ENCODE measurements around the gene MTARC2.

DNA sequence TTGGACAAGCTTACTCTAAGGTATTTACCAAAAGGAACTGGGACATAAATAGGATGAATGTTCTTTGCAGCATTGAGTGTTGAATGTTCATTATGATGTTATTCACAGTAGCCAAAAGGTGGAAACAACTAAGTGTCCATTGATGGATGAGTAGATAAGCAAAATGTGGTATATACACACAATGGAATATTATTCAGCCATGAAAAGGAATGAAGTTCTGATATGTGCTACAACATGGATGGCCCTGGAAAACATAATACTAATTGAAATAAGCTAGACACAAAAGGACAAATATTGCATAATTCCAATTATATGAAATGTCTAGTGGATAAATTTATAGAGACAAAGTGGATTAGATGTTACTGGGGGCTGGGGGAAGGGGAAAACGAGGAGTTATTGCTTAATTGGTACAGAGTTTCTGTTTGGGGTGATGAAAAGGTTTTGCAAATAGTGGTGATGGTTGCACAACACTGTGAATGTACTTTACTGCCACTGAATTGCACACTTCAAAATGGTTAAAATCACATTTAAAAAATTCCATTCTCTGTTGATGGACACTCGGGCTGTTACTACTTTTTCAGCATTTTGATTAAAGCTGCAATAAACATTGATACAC, 41.5 kb downstream of the MTARC2 start:
- TF ChIP-seq POLR2AphosphoS5 (IDR thresholded peaks at IDR 0.05; ENCODE audit: low read length): no peak
- no peak for TF ChIP-seq CBFB (IDR thresholded peaks at IDR 0.05; ENCODE audit: low read depth)
- no peak for TF ChIP-seq POLR2A (IDR thresholded peaks at IDR 0.05; ENCODE audit: low read depth, low read length)
- TF ChIP-seq NFYA (IDR thresholded peaks at IDR 0.05; ENCODE audit: borderline replicate concordance, low read depth, low read length): no peak
- TF ChIP-seq, protein P1, sequence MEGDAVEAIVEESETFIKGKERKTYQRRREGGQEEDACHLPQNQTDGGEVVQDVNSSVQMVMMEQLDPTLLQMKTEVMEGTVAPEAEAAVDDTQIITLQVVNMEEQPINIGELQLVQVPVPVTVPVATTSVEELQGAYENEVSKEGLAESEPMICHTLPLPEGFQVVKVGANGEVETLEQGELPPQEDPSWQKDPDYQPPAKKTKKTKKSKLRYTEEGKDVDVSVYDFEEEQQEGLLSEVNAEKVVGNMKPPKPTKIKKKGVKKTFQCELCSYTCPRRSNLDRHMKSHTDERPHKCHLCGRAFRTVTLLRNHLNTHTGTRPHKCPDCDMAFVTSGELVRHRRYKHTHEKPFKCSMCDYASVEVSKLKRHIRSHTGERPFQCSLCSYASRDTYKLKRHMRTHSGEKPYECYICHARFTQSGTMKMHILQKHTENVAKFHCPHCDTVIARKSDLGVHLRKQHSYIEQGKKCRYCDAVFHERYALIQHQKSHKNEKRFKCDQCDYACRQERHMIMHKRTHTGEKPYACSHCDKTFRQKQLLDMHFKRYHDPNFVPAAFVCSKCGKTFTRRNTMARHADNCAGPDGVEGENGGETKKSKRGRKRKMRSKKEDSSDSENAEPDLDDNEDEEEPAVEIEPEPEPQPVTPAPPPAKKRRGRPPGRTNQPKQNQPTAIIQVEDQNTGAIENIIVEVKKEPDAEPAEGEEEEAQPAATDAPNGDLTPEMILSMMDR (IDR thresholded peaks at IDR 0.05 in 2 of 3, conservative IDR thresholded peaks at IDR 0.05 in 1 of 3; ENCODE audit: control insufficient read depth in 2 of 3, extremely low read depth in 1 of 3, insufficient read depth in 1 of 3, low read depth in 3 of 3, low read length in 3 of 3): no peak
- TF ChIP-seq, protein P2, sequence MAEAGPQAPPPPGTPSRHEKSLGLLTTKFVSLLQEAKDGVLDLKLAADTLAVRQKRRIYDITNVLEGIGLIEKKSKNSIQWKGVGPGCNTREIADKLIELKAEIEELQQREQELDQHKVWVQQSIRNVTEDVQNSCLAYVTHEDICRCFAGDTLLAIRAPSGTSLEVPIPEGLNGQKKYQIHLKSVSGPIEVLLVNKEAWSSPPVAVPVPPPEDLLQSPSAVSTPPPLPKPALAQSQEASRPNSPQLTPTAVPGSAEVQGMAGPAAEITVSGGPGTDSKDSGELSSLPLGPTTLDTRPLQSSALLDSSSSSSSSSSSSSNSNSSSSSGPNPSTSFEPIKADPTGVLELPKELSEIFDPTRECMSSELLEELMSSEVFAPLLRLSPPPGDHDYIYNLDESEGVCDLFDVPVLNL (IDR thresholded peaks at IDR 0.05; ENCODE audit: low read depth, low read length): no peak
- no peak for TF ChIP-seq EP300 (IDR thresholded peaks at IDR 0.05; ENCODE audit: borderline replicate concordance in 1 of 2, control insufficient read depth in 1 of 2, low read depth in 2 of 2, low read length in 2 of 2)
- no peak for TF ChIP-seq RFX5 (IDR thresholded peaks at IDR 0.05; ENCODE audit: low read depth, low read length)
- TF ChIP-seq SREBF2 (IDR thresholded peaks at IDR 0.05; ENCODE audit: low read length): no peak
- TF ChIP-seq, protein P3, sequence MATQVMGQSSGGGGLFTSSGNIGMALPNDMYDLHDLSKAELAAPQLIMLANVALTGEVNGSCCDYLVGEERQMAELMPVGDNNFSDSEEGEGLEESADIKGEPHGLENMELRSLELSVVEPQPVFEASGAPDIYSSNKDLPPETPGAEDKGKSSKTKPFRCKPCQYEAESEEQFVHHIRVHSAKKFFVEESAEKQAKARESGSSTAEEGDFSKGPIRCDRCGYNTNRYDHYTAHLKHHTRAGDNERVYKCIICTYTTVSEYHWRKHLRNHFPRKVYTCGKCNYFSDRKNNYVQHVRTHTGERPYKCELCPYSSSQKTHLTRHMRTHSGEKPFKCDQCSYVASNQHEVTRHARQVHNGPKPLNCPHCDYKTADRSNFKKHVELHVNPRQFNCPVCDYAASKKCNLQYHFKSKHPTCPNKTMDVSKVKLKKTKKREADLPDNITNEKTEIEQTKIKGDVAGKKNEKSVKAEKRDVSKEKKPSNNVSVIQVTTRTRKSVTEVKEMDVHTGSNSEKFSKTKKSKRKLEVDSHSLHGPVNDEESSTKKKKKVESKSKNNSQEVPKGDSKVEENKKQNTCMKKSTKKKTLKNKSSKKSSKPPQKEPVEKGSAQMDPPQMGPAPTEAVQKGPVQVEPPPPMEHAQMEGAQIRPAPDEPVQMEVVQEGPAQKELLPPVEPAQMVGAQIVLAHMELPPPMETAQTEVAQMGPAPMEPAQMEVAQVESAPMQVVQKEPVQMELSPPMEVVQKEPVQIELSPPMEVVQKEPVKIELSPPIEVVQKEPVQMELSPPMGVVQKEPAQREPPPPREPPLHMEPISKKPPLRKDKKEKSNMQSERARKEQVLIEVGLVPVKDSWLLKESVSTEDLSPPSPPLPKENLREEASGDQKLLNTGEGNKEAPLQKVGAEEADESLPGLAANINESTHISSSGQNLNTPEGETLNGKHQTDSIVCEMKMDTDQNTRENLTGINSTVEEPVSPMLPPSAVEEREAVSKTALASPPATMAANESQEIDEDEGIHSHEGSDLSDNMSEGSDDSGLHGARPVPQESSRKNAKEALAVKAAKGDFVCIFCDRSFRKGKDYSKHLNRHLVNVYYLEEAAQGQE (IDR thresholded peaks at IDR 0.05; ENCODE audit: low read depth, low read length): no peak
- TF ChIP-seq ZNF24 (IDR thresholded peaks at IDR 0.05): no peak

Data from GM12878 (cell line).